Mesenchymal stem cell (in vitro differentiated cells and primary cell): Measurements from ENCODE around the gene COQ8B.

ENCODE experiments used
- DNase-seq: peaks from one replicate; pipeline ENCODE4 v3.0.0-alpha.2; 2013
- H2AFZ ChIP-seq: one replicate; pipeline ENCODE4 v1.6.1; 2013; ENCODE audit warnings: low read depth, mild to moderate bottlenecking, control low read depth, inconsistent platforms, low read length, moderate library complexity
- H2AK5ac ChIP-seq: 2 replicates; pipeline ENCODE4 v1.6.1; 2013; ENCODE audit warnings: low read length, moderate library complexity, mild to moderate bottlenecking, inconsistent platforms; ENCODE audit not compliant: severe bottlenecking
- H2BK120ac ChIP-seq: one replicate; pipeline ENCODE4 v1.6.1; 2013; ENCODE audit warnings: low read depth, mild to moderate bottlenecking, inconsistent platforms, low read length, moderate library complexity
- H2BK12ac ChIP-seq, 2 experiments: one replicate each; pipeline ENCODE4 v1.6.1; 2013; ENCODE audit warnings: inconsistent platforms in 2 of 2, low read length in 2 of 2, mild to moderate bottlenecking in 2 of 2, moderate library complexity in 2 of 2, control low read depth in 1 of 2
- H2BK15ac ChIP-seq: one replicate; pipeline ENCODE4 v1.6.1; 2013; ENCODE audit warnings: mild to moderate bottlenecking, low read depth, inconsistent platforms; ENCODE audit not compliant: poor library complexity, severe bottlenecking
- H2BK5ac ChIP-seq: 2 replicates; pipeline ENCODE4 v1.6.1; 2013; ENCODE audit warnings: low read depth, mild to moderate bottlenecking, low read length, control low read depth, inconsistent platforms; ENCODE audit not compliant: poor library complexity, severe bottlenecking
- H3K14ac ChIP-seq, 2 experiments: one replicate each; pipeline ENCODE4 v1.6.1; 2013; ENCODE audit warnings: inconsistent platforms in 2 of 2, low read length in 2 of 2, control low read depth in 1 of 2, mild to moderate bottlenecking in 1 of 2, moderate library complexity in 1 of 2
- H3K18ac ChIP-seq, 2 experiments: one replicate each; pipeline ENCODE4 v1.6.1; 2013; ENCODE audit warnings: inconsistent platforms in 2 of 2, low read length in 2 of 2, control low read depth in 1 of 2, low read depth in 1 of 2, mild to moderate bottlenecking in 1 of 2
- H3K23ac ChIP-seq, 2 experiments: one replicate each; pipeline ENCODE4 v1.6.1; 2013; ENCODE audit warnings: inconsistent platforms in 2 of 2, low read length in 2 of 2, mild to moderate bottlenecking in 2 of 2, moderate library complexity in 2 of 2, control low read depth in 1 of 2
- H3K27ac ChIP-seq: 2 replicates; pipeline ENCODE4 v1.5.1; 2013; ENCODE audit warnings: mild to moderate bottlenecking, moderate library complexity, low read length, control low read depth, inconsistent platforms; ENCODE audit not compliant: poor library complexity, severe bottlenecking
- H3K27me3 ChIP-seq, 2 experiments: 2 replicates each; pipeline versions ENCODE4 v1.6.1 to v1.7.0; 2013; ENCODE audit warnings: low read length in 2 of 2, mild to moderate bottlenecking in 2 of 2, moderate library complexity in 2 of 2, control low read depth in 1 of 2, inconsistent platforms in 1 of 2; ENCODE audit not compliant: control insufficient read depth in 1 of 2, insufficient read depth in 1 of 2
- H3K36me3 ChIP-seq, 2 experiments: 2 replicates each; pipeline versions ENCODE4 v1.6.1 to v1.7.0; 2013; ENCODE audit warnings: low read length in 2 of 2, control low read depth in 1 of 2, inconsistent platforms in 1 of 2, low read depth in 1 of 2, mild to moderate bottlenecking in 1 of 2; ENCODE audit not compliant: insufficient read depth in 2 of 2, control insufficient read depth in 1 of 2
- H3K4ac ChIP-seq, 2 experiments: one replicate each; pipeline ENCODE4 v1.6.1; 2013; ENCODE audit warnings: inconsistent platforms in 2 of 2, low read length in 2 of 2, mild to moderate bottlenecking in 2 of 2, moderate library complexity in 2 of 2, control low read depth in 1 of 2, low read depth in 1 of 2
- H3K4me1 ChIP-seq: 2 replicates; pipeline ENCODE4 v1.6.1; 2013; ENCODE audit warnings: low read depth, low read length, control low read depth; ENCODE audit not compliant: control insufficient read depth, insufficient read depth
- H3K4me2 ChIP-seq: 2 replicates; pipeline ENCODE4 v1.6.1; 2013; ENCODE audit warnings: low read length, mild to moderate bottlenecking, inconsistent platforms; ENCODE audit not compliant: poor library complexity, severe bottlenecking
- H3K4me3 ChIP-seq, 2 experiments: 2 replicates each; pipeline versions ENCODE4 v1.5.1 to v1.7.0; 2013; ENCODE audit warnings: low read length in 2 of 2, mild to moderate bottlenecking in 2 of 2, control low read depth in 1 of 2, low read depth in 1 of 2; ENCODE audit not compliant: insufficient read depth in 1 of 2
- H3K79me1 ChIP-seq: replicated peaks from 2 replicates; pipeline ENCODE4 v1.6.1; 2013; ENCODE audit warnings: mild to moderate bottlenecking, control low read depth, low read length, inconsistent platforms; ENCODE audit not compliant: poor library complexity, severe bottlenecking
- H3K9ac ChIP-seq: 2 replicates; pipeline ENCODE4 v1.7.0; 2013; ENCODE audit warnings: mild to moderate bottlenecking, low read length, moderate library complexity
- H3K9me3 ChIP-seq: 2 replicates; pipeline ENCODE4 v1.7.0; 2013; ENCODE audit warnings: mild to moderate bottlenecking, low read length; ENCODE audit not compliant: control insufficient read depth
- H4K8ac ChIP-seq: one replicate; pipeline ENCODE4 v1.6.1; 2013; ENCODE audit warnings: inconsistent platforms, mild to moderate bottlenecking, low read length, moderate library complexity
- H4K91ac ChIP-seq: one replicate; pipeline ENCODE4 v1.6.1; 2013; ENCODE audit warnings: mild to moderate bottlenecking, low read length, inconsistent platforms
- WGBS: methylation state at CpG from one replicate; pipeline ENCODE4 v1.1.7; 2013; ENCODE audit warnings: mixed read lengths; 5-methylcytosine and 5-hydroxymethylcytosine counted together

The COQ8B gene

DNA sequence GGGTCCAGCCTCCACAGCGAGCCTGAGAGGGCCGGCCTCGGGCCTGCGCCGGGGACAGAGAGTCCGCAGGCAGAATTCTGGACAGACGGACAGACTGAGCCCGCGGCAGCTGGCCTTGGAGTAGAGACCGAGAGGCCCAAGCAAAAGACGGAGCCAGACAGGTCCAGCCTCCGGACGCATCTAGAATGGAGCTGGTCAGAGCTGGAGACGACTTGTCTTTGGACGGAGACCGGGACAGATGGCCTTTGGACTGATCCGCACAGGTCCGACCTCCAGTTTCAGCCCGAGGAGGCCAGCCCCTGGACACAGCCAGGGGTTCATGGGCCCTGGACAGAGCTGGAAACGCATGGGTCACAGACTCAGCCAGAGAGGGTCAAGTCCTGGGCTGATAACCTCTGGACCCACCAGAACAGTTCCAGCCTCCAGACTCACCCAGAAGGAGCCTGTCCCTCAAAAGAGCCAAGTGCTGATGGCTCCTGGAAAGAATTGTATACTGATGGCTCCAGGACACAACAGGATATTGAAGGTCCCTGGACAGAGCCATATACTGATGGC is 716 bp upstream of the COQ8B start:
- peak overlapping the region; percentile 77 for H3K27ac ChIP-seq
- peak overlapping the region; percentile 85 for H2BK15ac ChIP-seq
- H3K23ac ChIP-seq = peak overlapping the region in 1 of 2 experiments; percentile 57
- peaks cover 5 to 11% of the 10 kb centered on the region in 2 experiments for H3K36me3 ChIP-seq
- H2AK5ac ChIP-seq = peak overlapping the region; percentile 16
- H3K4me3 ChIP-seq = peak overlapping the region; percentile 75 to 98
- peak overlapping the region; percentile 30 for H4K8ac ChIP-seq
- peak overlapping the region; percentile 33 for H2BK5ac ChIP-seq
- peak overlapping the region; percentile 98 for H3K9ac ChIP-seq
- H3K14ac ChIP-seq = peak overlapping the region in 1 of 2 experiments; percentile 97
- H3K4ac ChIP-seq = peak overlapping the region; percentile 52 to 54
- H3K4me2 ChIP-seq = peak overlapping the region; percentile 90
- peaks cover 30% of the 10 kb centered on the region for H3K4me1 ChIP-seq
- peak overlapping the region; percentile 89 to 96 for H3K18ac ChIP-seq
- under 1% methylated on average over 20 of the region's 20 CpGs for WGBS
- H2BK12ac ChIP-seq = peak overlapping the region in 1 of 2 experiments; percentile 75
- H4K91ac ChIP-seq = peak overlapping the region; percentile 55
- no peaks in the 10 kb centered on the region for H3K9me3 ChIP-seq
- peak overlapping the region; percentile 37 for H2BK120ac ChIP-seq
- H2AFZ ChIP-seq = peak overlapping the region; percentile 37
- DNase-seq = no peak
- no peaks in the 10 kb centered on the region for H3K27me3 ChIP-seq
- H3K79me1 ChIP-seq = peaks cover 9% of the 10 kb centered on the region

DNA sequence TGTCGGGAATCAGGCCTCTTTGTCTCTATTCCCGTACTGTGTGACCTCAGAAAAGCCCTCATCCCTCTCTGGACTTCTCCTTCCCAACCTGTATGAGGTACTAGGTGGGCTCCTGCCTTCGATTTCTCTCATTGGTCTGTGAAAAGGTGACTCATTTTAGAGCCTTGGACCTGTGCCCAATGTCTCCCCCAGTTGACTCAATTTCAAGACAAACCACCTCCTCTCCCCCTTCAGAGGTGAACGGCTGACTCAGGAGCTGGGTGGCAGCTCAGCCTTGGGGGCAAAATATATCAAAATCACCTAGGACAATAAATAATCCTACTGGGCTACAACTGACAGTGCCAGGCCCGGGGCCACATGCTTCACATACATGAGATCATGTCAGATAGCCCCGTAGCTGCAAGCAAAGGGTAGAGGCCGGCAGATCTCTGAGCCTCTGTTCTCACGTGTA is 630 bp downstream of the COQ8B start:
- Histone ChIP-seq H2BK5ac (peak overlapping the region; percentile 81), H2BK120ac (peak overlapping the region; percentile 19), H3K4ac (peak overlapping the region; percentile 70 to 92), H4K91ac (peak overlapping the region; percentile 79), H3K23ac (no peak overlapping the region), H3K27ac (peak overlapping the region; percentile 95), H3K9me3 (no peaks in the 10 kb centered on the region), H3K27me3 (no peaks in the 10 kb centered on the region), H3K79me1 (peaks cover 10% of the 10 kb centered on the region), H2BK15ac (no peak overlapping the region), H2AK5ac (peak overlapping the region; percentile 96), H3K18ac (peak overlapping the region; percentile 78 to 84), H3K4me1 (peaks cover 26% of the 10 kb centered on the region), H3K4me3 (peak overlapping the region; percentile 68 to 98), H3K4me2 (peak overlapping the region; percentile 68), H3K36me3 (peaks cover 13% of the 10 kb centered on the region in 2 experiments), H2BK12ac (peak overlapping the region; percentile 12 to 82), H3K9ac (peak overlapping the region; percentile 98), H3K14ac (no peak overlapping the region), H2AFZ (no peak overlapping the region), H4K8ac (peak overlapping the region; percentile 54)
- 1% methylated on average over 8 of the region's 8 CpGs for WGBS
- DNase-seq = no peak

DNA sequence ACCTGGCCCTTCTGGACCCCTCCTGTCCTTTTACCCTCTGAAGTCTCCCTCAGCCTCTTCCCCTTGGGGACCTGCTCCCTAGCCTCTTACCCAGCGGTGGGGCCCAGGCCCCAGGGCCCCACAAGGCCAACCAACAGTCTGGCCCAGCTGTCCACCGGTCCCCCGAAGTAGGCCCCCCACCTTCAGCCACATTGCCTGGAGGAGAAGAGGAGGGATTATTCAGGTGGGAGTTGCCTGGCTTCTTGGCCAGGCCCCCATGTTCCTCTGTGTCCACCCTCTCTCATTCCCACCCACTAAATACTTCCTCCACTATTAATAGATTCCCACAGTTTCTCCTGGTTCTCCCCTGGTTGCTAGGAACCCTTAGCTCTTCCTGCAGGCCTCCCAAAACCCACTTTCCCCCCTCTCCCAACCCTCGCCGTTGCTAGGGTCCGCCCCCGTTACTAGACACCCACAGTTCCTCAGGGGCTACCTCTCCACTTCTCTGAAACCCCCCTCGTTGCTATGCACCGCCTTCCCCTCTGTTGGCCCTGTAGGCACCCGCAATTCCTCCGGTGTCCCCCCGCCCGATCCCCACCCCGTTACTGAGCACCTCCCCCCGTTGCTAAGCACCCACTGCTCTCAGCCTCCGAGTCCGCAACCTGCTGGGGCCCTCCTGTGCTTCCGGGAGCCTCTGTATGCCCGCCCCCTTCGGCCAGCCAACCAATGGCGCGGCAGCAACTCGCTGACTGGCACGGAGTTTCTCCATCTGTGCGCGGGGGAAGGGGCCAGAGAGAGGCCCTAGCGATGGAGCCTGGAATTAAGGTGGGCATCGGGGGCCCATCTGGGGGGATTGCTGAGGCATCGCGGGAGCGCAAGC is 2.0 kb downstream of the COQ8B start:
- peak overlapping the region; percentile 92 for H4K8ac ChIP-seq
- H2BK15ac ChIP-seq = peak overlapping the region; percentile 97
- peak overlapping the region; percentile 94 to 100 for H3K18ac ChIP-seq
- H3K9ac ChIP-seq = peak overlapping the region; percentile 86
- H2BK5ac ChIP-seq = peak overlapping the region; percentile 90
- H3K4me3 ChIP-seq = peak overlapping the region; percentile 54 to 98
- H2AK5ac ChIP-seq = peak overlapping the region; percentile 21
- peak overlapping the region; percentile 15 for H2AFZ ChIP-seq
- peak overlapping the region; percentile 85 for H3K4me2 ChIP-seq
- peak; percentile 95 for DNase-seq
- peaks cover 20% of the 10 kb centered on the region for H3K4me1 ChIP-seq
- H3K79me1 ChIP-seq = peaks cover 15% of the 10 kb centered on the region
- H3K27ac ChIP-seq = peak overlapping the region; percentile 95
- peak overlapping the region; percentile 83 to 99 for H2BK12ac ChIP-seq
- H4K91ac ChIP-seq = peak overlapping the region; percentile 98
- peak overlapping the region; percentile 89 to 98 for H3K4ac ChIP-seq
- peaks cover 17 to 22% of the 10 kb centered on the region in 2 experiments for H3K36me3 ChIP-seq
- WGBS = 8% methylated on average over 31 of the region's 31 CpGs
- no peaks in the 10 kb centered on the region for H3K27me3 ChIP-seq
- H3K23ac ChIP-seq = peak overlapping the region in 1 of 2 experiments; percentile 90
- H3K14ac ChIP-seq = peak overlapping the region in 1 of 2 experiments; percentile 44
- H2BK120ac ChIP-seq = peak overlapping the region; percentile 96
- no peaks in the 10 kb centered on the region for H3K9me3 ChIP-seq

DNA sequence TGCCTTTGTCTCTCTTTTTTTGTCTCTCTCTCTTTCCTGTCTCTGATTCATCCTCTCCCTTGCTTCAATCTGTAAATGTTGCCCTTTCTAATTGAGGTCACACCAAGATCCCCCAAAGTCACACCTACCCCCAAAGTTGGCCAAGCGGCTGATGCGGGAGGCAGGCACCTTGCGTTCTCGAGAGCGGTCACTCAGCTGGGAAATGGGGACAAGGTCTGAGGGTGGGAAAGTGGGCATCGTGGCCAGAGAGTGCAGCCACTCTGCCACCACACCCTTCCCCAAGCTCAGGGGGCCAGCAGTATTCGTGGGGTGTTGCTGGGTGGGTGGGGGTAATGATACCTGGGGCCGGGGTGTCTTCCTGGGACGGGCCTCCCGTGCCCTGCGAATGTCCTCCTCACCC is 2.7 kb downstream of the COQ8B start:
- no peaks in the 10 kb centered on the region for H3K9me3 ChIP-seq
- WGBS = 90% methylated on average over 2 of the region's 11 CpGs
- DNase-seq = no peak

More for the DNA sequence above, 2.7 kb downstream of the COQ8B start:
- Histone ChIP-seq H4K91ac (peak overlapping the region; percentile 48), H2BK120ac (peak overlapping the region; percentile 96), H3K4ac (peak overlapping the region; percentile 89), H3K14ac (peak overlapping the region in 1 of 2 experiments; percentile 50), H2AFZ (no peak overlapping the region), H3K23ac (no peak overlapping the region), H3K79me1 (peaks cover 15% of the 10 kb centered on the region), H3K4me1 (peaks cover 17% of the 10 kb centered on the region), H3K9ac (no peak overlapping the region), H3K4me2 (peak overlapping the region; percentile 80), H3K18ac (peak overlapping the region; percentile 81 to 94), H2BK12ac (peak overlapping the region; percentile 82), H3K27ac (peak overlapping the region; percentile 81), H3K36me3 (peaks cover 17 to 30% of the 10 kb centered on the region in 2 experiments), H4K8ac (peak overlapping the region; percentile 92), H3K27me3 (no peaks in the 10 kb centered on the region), H2BK5ac (no peak overlapping the region), H2AK5ac (peak overlapping the region; percentile 21), H3K4me3 (peak overlapping the region in 1 of 2 experiments; percentile 98), H2BK15ac (peak overlapping the region; percentile 97)
